Upper lobe of right lung (tissue), 1 donor: ENCODE results near the gene CROCC. TPM values are rescaled to one million over a fixed set of nuclear protein-coding genes. Genes with fewer than 3 reads are reported as not detected.

ENCODE experiments used
- ATAC-seq: fragments of 200-7000 bp; cut with Tn5 transposase; one replicate; pipeline ENCODE4 v1.9.1; 2020; ENCODE audit warnings: mild to moderate bottlenecking, moderate library complexity
- DNase-seq: peaks from one replicate; pipeline ENCODE4 v3.0.0-alpha.2; 2020
- H3K27ac ChIP-seq: fragments of 200-600 bp; one replicate; pipeline ENCODE4 v1.8.0; 2022
- H3K27me3 ChIP-seq: fragments of 200-600 bp; one replicate; pipeline ENCODE4 v1.8.0; 2022; ENCODE audit warnings: mild to moderate bottlenecking
- H3K36me3 ChIP-seq: fragments of 200-600 bp; one replicate; pipeline ENCODE4 v1.8.0; 2022
- H3K4me1 ChIP-seq: fragments of 200-600 bp; one replicate; pipeline ENCODE4 v1.8.0; 2022
- H3K4me3 ChIP-seq: fragments of 200-600 bp; one replicate; pipeline ENCODE4 v1.8.0; 2022; ENCODE audit warnings: mild to moderate bottlenecking
- H3K9me3 ChIP-seq: fragments of 200-600 bp; one replicate; pipeline ENCODE4 v1.8.0; 2022
- intact Hi-C: fragments of 100-400 bp; cut with DNase I; formaldehyde crosslinking; loops from one replicate; pipeline ENCODE4 v1.11.0; 2022
- total RNA-seq: library from RNA; stranded (reverse); fragmentation: NEBNext Ultra II Directional; extraction: Animal tissue kit (Norgen Biotek cat#: 25700); gene quantifications from one replicate; pipeline ENCODE4 v1.2.1, GENCODE V29; 2021
- TF ChIP-seq, protein P1 (sequence below): fragments of 200-600 bp; IDR thresholded peaks from one replicate; pipeline ENCODE4 v1.8.0; 2022; ENCODE audit warnings: antibody characterized with exemption
- donor health status: DM: no; HTN: yes; CAD: no; lungs with severe emphysema.

CROCC gene
- total RNA-seq, 1 donor from 2014 or later = 20.9 TPM

DNA sequence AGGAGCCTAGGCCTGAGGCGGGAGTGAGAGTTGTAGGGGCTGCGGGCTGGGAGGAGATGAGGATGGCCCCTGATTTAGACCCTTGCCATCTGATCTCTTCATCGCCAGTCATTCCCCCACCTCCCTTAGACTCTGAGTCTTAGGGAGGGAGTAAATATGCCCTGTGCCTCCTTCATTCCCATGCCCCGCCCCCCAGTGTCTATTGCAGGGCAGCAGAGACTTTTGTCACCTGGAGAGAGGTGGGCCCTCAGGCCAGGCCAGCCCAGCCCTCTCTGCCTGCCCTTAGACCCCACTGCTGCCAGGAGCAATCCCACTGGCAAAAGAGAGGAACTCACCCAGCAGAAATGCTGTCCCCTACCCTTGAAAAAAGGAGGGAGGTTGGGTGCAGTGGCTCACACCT is 61.9 kb downstream of the CROCC start:
- Histone ChIP-seq H3K4me3 (no peak overlapping the region), H3K9me3 (no peaks in the 10 kb centered on the region), H3K36me3 (peaks cover 23% of the 10 kb centered on the region), H3K27ac (no peak overlapping the region), H3K27me3 (no peaks in the 10 kb centered on the region), H3K4me1 (no peaks in the 10 kb centered on the region)
- TF ChIP-seq, protein P1, sequence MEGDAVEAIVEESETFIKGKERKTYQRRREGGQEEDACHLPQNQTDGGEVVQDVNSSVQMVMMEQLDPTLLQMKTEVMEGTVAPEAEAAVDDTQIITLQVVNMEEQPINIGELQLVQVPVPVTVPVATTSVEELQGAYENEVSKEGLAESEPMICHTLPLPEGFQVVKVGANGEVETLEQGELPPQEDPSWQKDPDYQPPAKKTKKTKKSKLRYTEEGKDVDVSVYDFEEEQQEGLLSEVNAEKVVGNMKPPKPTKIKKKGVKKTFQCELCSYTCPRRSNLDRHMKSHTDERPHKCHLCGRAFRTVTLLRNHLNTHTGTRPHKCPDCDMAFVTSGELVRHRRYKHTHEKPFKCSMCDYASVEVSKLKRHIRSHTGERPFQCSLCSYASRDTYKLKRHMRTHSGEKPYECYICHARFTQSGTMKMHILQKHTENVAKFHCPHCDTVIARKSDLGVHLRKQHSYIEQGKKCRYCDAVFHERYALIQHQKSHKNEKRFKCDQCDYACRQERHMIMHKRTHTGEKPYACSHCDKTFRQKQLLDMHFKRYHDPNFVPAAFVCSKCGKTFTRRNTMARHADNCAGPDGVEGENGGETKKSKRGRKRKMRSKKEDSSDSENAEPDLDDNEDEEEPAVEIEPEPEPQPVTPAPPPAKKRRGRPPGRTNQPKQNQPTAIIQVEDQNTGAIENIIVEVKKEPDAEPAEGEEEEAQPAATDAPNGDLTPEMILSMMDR = no peak
- DNase-seq (no peak), ATAC-seq (no peak)
- intact Hi-C loops = no loop called here

DNA sequence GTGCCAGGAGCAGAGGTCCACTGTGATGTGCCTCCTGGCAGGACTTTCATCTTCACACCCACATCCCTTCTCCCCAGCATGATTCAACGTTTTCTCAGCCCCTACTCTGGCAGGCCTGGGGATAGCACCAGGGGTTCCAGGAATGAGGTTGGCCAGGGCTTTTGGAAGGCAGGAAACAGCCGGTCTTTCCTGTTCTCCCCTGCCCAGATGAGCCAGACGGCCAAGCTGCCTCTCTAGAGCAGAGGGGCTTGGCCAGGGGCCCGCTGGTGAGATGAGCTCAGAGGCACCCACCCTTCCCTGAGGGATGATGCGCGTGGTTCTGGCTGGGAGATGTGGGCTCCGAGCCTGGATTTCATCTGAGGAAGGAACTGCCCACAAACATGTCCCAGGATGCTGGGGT is 63.0 kb downstream of the CROCC start:
- TF ChIP-seq, protein P1 = no peak
- H3K36me3 ChIP-seq = peaks cover 25% of the 10 kb centered on the region
- DNase-seq (no peak), ATAC-seq (peak; percentile 29)
- no peaks in the 10 kb centered on the region for H3K9me3 ChIP-seq
- no peak overlapping the region for H3K4me3 ChIP-seq
- H3K27ac ChIP-seq = peak overlapping the region; percentile 17
- no peaks in the 10 kb centered on the region for H3K27me3 ChIP-seq
- no peaks in the 10 kb centered on the region for H3K4me1 ChIP-seq
- intact Hi-C loops = no loop called here

DNA sequence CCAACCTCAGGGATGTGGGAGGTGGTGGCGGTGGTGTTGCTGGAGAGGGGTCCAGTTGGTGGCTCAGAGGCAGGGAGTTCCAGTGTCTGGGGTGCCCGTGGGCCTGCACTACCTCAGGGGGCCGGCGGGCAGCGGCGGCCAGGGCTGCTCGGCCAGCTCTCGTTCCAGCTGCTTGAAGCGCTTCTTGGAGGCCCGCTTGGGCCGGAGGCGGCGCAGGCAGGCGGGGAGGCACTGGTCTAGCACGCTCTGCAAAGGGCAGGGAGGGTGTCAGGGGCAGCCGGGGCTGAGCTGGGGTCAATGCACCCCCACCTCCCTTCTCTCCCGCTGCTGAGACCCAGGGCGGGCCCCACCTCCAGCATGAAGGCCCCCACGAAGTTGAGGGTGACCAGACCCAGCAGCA is 64.4 kb downstream of the CROCC start:
- intact Hi-C loops = no loop called here
- TF ChIP-seq, protein P1 = no peak
- Histone ChIP-seq H3K36me3 (peaks cover 29% of the 10 kb centered on the region), H3K9me3 (no peaks in the 10 kb centered on the region), H3K4me3 (no peak overlapping the region), H3K4me1 (no peaks in the 10 kb centered on the region), H3K27me3 (no peaks in the 10 kb centered on the region), H3K27ac (no peak overlapping the region)
- DNase-seq (no peak), ATAC-seq (peak; percentile 3)

GRCh38 chr1:16986560-16986959 is 64.8 kb downstream of the CROCC start:
- TF ChIP-seq, protein P1 = no peak
- Histone ChIP-seq H3K27ac (no peak overlapping the region), H3K4me1 (no peaks in the 10 kb centered on the region), H3K27me3 (no peaks in the 10 kb centered on the region), H3K36me3 (peaks cover 29% of the 10 kb centered on the region), H3K9me3 (no peaks in the 10 kb centered on the region), H3K4me3 (no peak overlapping the region)
- intact Hi-C loops = no loop called here
- no peak for DNase-seq
- ATAC-seq = no peak

GRCh38 chr1:16986962-16987361 is 65.2 kb downstream of the CROCC start:
- H3K4me1 ChIP-seq = no peaks in the 10 kb centered on the region
- intact Hi-C loops = no loop called here
- no peaks in the 10 kb centered on the region for H3K27me3 ChIP-seq
- ATAC-seq = no peak
- no peak overlapping the region for H3K27ac ChIP-seq
- TF ChIP-seq, protein P1 = peak; percentile 15
- H3K4me3 ChIP-seq = no peak overlapping the region
- no peak for DNase-seq
- no peaks in the 10 kb centered on the region for H3K9me3 ChIP-seq
- peaks cover 29% of the 10 kb centered on the region for H3K36me3 ChIP-seq

- H3K27me3 ChIP-seq = no peaks in the 10 kb centered on the region
- intact Hi-C loops = no loop called here
- peaks cover 29% of the 10 kb centered on the region for H3K36me3 ChIP-seq
- no peak for DNase-seq
- no peaks in the 10 kb centered on the region for H3K4me1 ChIP-seq
- ATAC-seq = no peak
- TF ChIP-seq, protein P1 = no peak
- H3K9me3 ChIP-seq = no peaks in the 10 kb centered on the region
- H3K4me3 ChIP-seq = no peak overlapping the region
- no peak overlapping the region for H3K27ac ChIP-seq
Measured at GRCh38 chr1:16988210-16988609, 66.5 kb downstream of the CROCC start.
